NCI-H226 (cell line): ENCODE data around the gene KNOP1.

Source experiments
- DNase-seq: peaks from one replicate; pipeline ENCODE4 v3.0.0-alpha.2; 2015

Gene KNOP1, protein sequence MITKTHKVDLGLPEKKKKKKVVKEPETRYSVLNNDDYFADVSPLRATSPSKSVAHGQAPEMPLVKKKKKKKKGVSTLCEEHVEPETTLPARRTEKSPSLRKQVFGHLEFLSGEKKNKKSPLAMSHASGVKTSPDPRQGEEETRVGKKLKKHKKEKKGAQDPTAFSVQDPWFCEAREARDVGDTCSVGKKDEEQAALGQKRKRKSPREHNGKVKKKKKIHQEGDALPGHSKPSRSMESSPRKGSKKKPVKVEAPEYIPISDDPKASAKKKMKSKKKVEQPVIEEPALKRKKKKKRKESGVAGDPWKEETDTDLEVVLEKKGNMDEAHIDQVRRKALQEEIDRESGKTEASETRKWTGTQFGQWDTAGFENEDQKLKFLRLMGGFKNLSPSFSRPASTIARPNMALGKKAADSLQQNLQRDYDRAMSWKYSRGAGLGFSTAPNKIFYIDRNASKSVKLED

DNA sequence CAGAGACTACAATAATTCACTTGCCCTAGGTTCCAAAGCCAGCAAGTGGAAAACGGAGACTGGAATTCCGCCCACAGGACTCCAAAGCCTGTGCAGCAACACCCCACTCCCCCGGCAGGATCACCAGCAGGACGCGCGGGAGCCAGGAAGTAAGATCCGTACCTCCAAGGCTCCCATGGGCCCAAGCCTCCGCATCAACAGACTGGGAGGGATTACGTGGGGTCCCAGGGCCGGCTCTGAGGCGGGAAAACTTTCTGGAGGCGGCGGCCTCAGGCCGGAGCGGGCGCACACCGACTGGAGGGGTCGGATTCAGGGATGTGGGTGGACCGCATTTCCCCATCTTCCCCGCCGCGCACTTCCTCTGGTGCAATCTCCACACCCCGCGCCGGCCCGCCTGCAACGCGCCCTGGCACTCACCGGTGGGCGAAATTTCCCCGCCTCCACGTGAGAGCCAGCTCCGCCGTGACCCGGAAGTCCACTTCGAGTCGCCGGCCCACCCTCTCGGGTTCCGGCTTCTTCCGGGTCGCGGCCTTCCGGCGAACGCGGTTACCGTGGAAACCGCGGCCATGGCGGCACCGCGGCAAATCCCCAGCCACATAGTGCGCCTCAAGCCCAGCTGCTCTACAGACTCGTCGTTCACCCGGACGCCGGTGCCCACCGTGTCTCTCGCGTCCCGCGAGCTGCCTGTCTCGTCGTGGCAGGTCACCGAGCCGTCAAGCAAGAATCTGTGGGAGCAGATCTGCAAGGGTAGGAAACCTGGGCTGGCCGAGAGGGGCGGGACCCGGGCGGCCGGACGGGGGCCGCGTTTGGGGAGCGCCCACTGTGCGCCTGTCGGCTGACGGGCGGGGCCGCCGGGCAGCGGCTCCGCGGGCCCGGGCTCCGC lies at the start of gene KNOP1, which contains the start of gene IQCK:
TSS of gene KNOP1 (minus strand) at position 487 of the 883 bp plus-strand sequence. CDS start 3,192 bp downstream, outside the sequence.
TSS of gene IQCK (plus strand) at position 531 of the 883 bp plus-strand sequence. CDS start at position 567, 36 bp downstream.
- DNase-seq, result peak; percentile 93

DNA sequence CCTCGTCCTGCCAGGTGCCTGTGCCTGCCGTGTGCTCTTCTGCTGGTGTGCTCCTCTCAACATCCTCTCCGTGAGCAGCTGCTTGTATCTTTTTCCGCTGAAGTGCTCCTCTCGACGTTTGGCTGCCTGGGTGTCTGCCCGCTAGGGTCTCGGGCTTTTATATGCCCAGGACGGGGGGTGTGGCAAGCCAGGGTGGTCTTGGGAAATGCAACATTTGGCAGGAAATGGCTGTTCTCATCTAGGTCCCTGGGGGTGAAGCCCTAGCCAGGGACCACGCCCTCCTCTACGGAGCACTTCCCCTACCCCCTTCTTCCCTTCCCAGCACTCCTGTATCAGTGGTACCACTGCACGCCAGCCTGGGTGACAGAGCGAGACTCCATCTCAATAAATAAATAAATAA lies 49.5 kb upstream of the KNOP1 start:
- no peak for DNase-seq

DNA sequence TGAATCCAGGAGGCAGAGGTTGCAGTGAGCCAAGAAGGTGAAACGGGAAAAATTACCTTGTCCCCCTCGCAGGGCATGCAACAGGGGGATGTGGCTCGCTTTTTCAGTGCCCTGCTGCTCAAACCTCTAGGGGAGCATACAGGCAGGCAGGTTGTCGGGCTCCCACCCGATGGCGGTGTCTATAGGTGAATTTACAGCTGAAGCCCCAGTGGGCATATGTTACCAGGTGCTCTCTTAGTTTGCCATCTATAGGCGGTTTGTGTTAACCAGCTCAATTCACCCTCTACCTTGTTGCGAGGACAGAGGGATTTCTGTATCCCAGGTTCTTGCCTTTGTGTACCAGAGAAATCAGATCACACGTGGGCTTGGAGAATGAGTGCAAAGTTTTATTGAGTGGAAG lies 49.0 kb upstream of the KNOP1 start:
- no peak for DNase-seq

DNA sequence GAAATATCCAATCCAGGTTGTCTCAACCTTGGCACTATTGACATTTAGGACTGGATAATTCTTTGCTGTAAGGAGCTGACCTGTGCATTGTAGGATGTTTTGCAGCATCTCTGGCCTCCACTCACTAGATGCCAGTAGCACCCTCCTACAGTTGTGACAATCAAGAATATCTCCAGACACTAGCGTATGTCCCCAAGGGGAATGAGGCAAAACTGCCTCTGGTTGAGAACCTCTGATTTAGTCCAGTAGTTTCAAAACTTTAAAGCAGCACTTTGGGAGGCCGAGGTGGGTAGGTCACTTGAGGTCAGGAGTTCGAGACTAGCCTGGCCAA lies 48.5 kb upstream of the KNOP1 start:
- DNase-seq, result no peak

DNA sequence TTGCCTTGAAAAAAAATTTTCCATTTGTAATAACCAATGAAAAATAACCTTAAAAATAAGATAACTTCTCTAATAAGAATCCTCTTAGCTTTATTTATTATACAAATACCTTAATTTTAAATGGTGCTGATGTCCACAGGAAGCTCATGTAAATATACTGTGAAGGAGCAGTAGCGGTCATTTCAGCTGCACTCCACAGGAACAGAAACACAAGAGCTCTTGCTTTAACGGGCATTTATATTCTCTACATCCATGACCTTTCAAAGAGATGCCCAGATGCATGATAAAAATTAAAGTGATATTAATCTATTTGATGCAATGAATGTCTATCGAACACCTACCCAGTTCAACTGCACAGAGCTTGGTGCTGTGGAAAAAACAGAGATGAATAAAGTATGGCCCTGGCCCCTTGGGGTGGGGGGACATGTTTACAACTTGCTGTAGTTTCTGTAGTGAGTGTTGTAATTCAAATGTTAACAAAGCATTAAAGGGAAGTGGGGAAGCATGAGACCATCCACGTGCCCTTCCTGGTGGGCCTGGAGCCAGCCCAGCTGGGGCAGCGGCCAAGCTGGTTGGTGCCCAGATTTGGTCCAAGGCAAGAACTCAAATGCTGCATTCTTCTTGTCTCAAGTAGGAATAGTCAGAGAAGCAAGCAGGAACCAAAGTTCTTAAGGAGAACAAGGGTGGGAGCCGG lies 48.0 kb upstream of the KNOP1 start:
- no peak for DNase-seq

DNA sequence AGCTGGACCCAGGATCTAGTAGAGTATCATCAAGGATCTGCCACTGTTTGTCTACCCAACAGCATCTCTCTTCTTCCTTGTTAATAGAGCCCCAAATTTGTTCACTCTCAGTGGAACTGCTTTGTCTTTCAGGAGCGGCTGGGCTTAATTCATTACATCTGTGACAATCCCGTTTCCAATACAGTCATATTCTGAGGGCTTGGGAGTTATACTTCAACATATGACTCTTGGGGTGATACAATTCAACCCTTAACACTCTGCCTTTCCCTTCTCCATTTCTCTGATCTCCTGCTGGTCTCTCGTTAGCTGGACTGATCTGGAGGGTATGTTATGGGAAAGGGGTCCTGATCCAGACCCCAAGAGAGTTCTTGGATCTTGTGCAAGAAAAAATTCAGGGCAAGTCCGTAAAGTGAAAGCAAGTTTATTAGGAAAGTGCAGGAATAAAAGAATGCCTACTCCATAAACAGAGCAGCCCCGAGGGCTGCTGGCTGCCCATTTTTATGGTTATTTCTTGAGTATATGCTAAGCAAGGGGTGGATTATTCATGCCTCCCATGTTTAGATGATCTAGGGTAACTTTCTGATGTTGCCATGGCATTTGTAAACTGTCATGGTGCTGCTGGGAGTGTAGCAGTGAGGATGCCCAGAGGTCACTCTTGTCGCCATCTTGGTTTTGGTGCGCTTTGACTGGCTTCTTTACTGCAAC lies 42.5 kb upstream of the KNOP1 start:
- DNase-seq, result no peak

DNA sequence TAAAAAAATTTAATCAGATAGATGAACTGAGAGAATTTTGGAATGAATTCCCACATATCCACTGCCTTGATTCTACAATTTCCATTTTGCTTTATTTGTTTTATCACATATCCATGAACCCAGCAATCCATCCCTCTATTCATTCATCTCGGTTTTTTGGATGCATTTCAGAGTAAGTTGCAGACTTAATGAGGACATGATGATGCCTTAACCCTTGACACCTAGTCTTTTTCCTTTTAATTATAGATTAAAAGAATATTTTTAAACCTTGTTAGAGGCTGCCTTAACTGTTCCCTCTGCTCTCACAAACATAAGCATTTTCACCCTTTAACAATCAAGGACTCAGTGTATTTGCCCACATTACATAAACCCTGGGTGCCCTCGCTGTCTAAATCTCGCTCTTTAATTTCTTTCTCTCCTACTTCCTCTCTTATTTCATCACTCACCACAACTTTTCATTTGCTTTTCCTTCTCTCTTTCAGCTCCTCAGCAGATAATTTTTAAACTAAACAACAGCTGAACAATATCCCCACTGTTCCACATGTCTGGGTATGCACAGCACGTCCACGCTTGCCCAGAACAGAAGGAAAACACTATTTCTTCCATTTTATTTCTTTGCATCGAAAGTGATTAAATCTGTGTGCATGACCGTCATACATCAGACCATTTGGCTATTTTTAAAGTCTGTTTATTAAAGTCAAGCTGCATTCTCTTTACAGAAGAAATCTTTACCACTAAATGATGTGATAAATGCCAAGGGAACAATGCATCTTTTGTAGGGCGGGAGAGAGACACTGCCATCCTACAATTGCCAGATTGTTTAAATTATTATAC lies 40.0 kb upstream of the KNOP1 start:
- no peak for DNase-seq

DNA sequence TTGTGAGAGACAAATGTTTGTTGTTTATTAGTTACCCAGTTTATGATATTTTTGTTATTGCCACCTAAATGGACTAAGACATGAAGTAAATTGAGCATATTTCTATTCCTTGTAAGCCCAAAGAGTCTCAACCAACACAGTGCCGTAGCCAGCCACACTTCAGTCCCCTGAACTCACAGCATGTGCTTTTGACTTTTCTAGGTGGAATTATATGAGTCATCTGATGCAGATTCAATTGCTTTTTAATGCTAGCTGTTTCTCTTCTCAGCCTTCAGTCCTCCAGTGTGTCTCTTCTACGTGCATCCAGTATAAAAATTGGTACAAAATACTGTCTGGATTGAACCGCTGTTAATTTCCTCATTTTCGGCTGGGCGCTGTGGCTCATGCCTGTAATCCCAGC lies 39.0 kb upstream of the KNOP1 start:
- no peak for DNase-seq

DNA sequence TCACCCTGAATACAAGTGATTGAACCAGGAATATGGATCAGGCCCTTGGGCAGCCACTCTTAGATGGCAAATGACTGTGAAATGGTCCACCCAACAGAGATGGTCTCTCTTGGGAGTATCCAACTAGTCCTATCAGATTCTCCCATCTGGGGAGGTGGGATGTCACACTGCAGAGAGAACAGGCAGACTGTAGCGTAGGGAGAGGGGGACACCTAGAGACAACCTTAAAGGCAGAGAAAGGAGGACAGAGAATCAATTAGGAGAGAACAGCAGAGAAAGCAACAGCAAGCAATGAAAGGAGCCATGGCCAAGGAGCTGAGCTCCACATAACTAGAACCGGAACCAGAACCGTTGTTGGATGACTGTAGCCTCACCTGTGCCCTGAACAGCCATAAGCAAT lies 37.2 kb upstream of the KNOP1 start:
- DNase-seq, result no peak

DNA sequence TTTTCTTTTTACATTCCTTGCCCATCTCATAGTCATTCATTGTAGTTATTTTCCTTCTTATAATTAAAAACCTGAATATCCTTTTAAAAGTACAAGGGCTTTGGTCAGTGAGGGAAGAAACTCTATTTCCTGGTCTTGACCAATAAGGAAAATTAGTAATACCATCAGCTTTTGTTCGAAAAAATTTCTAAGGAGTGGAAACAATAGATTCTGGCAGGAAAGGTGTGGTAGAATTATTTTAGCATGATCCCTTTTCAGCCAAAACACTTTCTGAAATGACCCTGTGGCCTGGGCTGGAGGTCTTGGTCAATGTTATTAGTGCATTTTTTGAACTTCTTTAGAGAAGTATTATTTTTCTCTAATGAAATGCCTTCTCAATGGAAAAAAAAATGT lies 36.6 kb upstream of the KNOP1 start:
- peak; percentile 12 for DNase-seq

DNA sequence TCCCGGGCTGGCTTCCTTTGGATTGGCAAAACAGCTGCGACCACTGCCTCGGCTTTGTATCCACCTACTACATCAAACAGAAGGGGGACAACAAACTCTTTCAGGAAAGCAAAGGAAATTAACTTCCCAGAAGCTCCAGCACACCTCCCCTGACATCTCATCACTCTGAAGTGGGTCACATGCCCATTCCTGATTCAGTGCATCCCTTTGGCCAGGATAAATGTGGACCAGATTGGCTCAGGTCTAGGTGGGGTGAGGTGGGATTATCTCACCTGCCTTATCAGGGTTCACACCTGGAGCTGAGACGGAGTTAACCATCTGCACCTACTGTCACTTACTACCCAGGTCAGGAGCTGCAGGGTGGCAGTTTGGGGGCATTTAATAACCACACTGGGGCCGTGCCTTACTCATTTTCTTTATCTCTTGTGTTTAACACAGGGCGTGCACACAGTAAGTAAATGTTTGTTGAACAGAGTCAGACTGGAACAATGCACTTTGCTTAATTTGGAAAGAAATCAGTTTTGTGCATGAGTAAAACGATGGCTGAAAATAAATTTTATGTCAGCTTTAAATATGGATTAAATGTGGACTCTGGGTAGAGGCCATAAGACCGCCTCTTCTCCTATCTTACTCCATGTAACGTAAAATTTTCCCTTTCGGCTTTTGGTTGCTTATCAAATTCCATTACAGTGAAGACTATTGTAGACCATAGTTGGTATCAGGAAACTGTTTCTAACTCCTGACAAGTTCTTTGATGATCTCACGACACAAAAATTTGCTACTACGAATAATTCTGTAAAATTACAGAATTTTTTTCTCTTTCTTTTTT lies 36.0 kb upstream of the KNOP1 start:
- DNase-seq, result peak; percentile 93

DNA sequence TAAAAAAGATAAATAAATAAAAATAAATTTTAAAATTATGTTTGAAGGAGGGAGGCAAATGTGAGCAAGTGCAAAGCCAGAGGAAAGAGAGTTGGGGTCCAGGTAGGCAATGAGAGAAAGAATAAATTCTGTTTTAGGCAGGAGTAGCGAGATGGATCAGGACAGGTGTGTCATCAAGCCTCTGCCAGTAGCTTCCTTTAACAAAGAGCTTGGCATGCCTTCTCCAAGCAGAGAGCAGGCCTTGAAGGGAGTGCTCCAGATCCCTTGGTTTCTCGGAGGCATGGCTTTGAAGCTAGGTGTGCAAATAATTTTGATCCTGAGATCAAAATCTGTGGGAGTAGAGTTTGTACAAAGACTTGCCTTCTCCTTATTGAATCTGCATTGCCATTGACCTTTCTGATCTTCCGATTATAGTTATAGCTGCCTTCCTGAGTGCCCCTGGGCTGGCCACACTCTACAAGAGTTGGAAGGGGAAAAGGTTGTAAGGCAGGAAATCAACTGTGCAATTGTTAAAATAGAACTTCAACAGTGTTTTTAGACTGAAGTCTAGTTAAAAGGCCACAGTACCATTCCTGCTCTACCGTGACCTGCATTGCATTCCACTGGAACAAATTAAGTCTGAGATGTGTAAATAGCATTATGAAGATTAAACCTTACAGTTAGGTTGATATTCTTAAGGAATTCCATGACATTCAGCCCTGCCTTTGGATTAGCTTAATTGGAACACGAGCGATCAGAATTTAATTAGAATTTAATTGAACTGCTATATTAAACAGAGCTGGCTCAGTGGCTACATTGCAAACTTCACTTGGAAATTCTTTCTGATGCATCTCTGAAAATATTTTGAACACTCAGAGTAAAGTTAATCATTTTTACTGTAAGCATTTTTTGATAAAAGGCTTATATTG lies 33.7 kb upstream of the KNOP1 start:
- DNase-seq, result no peak

DNA sequence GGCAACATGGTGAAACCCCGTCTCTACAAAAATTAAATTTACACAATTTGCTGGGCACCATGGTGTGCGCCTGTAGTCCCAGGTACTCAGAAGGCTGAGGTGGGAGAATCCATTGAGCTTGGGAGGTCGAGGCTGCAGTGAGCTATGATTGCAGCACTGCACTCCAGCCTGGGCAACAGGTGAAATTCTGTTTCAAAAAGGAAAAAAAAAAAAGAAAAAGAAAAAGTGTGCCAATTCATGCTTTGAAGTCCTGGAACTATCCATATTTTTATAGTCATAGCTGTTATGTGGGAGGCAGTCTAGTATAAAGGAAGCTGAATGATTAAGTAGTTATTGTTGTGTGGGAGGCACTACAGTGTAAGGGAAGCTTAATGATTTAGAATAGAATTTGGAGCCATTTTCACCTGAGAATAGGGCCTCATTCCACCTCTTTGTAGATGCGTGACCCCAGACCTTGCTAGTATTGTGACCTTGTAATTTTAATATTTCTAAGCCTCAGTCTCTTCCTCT lies 31.6 kb upstream of the KNOP1 start:
- peak; percentile 48 for DNase-seq

DNA sequence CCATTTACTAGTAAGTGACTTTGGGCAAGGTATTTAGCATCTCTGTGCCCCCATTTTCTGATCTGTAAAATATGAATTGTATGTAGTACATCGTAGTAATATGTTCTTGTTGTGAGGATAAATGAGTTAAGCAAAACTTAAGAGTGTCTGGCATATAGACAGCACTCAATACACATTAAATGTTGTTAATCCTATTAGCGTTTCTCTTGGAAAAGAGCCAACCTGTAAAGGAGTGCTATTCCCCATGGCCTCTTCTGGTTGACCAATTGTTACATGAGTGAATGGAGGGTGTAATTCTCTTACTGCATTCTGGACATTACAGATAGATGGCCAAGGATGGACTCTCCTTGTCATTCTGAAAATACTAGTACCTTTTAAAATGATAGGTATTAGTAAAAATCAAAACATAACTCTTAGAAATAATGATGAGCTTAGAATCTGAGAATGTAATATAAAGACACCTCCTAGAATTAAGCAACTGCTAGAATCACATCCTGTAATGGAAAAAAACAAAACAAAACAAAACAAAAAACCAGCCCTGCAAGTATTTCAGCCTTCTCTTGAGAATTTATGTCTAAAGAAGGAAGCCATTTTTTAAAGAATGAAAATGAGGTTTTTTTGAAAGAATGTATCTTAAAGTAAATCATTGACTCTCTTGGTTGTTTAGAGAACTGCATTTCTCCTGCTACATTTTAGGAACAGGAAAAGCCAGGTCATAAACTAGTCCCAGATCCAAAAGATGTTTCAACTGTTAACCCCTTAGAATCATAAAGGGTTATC lies 30.6 kb upstream of the KNOP1 start:
- DNase-seq, result no peak

DNA sequence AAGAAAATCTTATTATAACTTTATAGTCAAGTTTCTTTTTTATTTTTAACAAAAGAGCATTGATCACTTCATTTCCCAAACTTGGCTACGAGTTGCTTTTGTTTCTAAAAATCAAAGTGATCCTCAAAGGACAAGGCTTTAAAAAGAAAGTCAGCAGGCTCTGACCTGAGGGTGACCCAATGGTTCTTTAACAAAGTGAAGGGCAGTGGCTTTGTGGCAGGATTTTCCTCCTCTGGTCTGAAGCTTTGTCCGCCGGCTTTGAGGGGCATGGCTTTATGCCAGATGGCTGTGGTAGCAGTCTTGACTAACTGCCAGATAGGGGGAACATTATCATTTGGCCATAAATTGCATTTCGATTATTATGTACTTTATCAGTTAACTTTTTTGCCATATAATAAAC lies 28.5 kb upstream of the KNOP1 start:
- DNase-seq, result no peak

DNA sequence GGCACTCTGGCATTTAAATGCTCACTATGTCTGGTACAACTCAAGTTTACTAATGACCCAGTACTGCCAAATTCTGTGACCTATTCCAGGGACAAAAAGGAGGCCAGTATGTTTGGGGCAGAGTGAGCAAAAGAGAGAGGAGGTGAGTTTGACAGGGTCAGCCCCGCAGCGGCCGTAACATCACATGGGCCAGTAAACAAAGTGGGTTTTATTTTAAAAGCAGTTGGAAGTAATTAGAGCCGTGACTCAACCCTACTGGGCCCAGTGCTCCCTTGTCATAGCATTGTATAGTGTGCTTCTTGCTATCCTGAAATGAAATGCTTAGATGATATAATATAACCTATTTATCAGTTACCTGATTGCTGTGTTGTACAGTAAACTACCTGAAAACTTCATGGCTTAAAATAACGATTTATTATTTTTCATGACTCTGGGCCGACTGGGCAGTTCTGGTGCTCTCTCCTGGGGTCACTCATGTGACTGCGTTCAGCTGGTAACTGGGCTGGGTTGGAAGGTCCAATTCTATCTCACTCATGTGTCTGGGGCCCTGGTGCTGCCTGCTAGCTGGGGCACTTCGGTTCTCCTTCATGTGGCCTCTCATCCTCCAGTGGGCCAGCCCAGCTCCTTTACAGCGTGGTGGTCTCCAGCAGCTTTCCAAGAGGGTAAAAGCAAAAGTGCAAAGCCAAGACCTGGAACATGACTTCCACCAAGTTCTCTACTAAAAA lies 27.4 kb upstream of the KNOP1 start:
- no peak for DNase-seq

DNA sequence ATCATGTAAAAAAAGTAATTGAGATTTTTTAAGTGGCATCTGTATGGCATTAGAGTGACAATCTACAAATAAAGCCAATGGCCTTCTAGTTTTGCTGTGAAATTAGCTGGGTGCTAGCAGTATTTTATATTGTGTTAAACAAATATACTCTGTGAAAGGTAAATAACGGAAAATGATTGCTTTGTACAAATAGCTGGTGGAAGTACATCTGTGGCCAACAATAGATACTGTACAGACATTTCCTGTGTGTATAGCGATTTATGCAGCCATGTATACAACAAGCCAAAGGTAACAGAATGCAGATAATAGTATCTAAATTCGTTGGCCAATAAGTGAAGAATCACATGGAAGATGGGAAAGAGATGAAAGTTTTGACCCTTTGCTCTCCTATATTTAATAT lies 26.6 kb upstream of the KNOP1 start:
- no peak for DNase-seq

DNA sequence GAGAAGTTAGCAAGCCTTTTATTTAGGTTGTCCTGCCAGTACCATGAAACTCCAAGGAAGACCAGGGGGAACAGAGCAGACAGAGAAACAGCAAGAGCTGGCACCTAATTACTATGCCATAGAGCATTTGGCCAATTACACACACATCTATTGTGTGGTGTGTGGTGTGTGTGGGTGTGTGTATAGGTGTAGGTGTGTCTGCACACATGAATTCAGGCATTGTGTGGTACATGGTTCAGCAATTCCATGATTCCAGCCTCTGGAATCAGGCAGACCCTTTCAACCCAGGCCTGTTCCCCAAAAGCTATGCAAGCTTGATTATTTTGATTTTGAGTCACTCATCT lies 25.8 kb upstream of the KNOP1 start:
- no peak for DNase-seq
